BLaER1 treated with 17β-estradiol and CSF1 and Interleukin-3, amounts not matched to agents 10 nM and 100 nM (cell line): ENCODE measurements around the gene SPI1.

Experiments
- H3K27ac ChIP-seq, 11 experiments: shearing (Covaris generic); formaldehyde crosslinking; 2 replicates each; pipeline ENCODE4 v1.8.1; 2022
- H3K27me3 ChIP-seq, 11 experiments: shearing (Covaris generic); formaldehyde crosslinking; 2 replicates each; pipeline ENCODE4 v1.8.1; 2022
- H3K36me3 ChIP-seq, 11 experiments: shearing (Covaris generic); formaldehyde crosslinking; 2 replicates each; pipeline ENCODE4 v1.8.1; 2022
- H3K4me1 ChIP-seq, 10 experiments: shearing (Covaris generic); formaldehyde crosslinking; 2 replicates each; pipeline ENCODE4 v1.8.1; 2022
- H3K4me2 ChIP-seq, 11 experiments: shearing (Covaris generic); formaldehyde crosslinking; 2 replicates each; pipeline ENCODE4 v1.8.1; 2022
- H3K4me3 ChIP-seq, 10 experiments: shearing (Covaris generic); formaldehyde crosslinking; 2 replicates each; pipeline ENCODE4 v1.8.1; 2022
- H3K9ac ChIP-seq, 11 experiments: shearing (Covaris generic); formaldehyde crosslinking; 2 replicates each; pipeline ENCODE4 v1.8.1; 2022
- H3K9me3 ChIP-seq, 11 experiments: shearing (Covaris generic); formaldehyde crosslinking; replicated peaks in 1 of 11; 2 replicates each; pipeline ENCODE4 v1.8.1; 2022
- H4K20me1 ChIP-seq, 11 experiments: shearing (Covaris generic); formaldehyde crosslinking; 2 replicates each; pipeline ENCODE4 v1.8.1; 2022
- Cebpa-rat ChIP-seq, 11 experiments: shearing (Covaris generic); IDR thresholded peaks; 2 replicates each; pipeline ENCODE4 v1.8.1; 2022

Gene SPI1

DNA sequence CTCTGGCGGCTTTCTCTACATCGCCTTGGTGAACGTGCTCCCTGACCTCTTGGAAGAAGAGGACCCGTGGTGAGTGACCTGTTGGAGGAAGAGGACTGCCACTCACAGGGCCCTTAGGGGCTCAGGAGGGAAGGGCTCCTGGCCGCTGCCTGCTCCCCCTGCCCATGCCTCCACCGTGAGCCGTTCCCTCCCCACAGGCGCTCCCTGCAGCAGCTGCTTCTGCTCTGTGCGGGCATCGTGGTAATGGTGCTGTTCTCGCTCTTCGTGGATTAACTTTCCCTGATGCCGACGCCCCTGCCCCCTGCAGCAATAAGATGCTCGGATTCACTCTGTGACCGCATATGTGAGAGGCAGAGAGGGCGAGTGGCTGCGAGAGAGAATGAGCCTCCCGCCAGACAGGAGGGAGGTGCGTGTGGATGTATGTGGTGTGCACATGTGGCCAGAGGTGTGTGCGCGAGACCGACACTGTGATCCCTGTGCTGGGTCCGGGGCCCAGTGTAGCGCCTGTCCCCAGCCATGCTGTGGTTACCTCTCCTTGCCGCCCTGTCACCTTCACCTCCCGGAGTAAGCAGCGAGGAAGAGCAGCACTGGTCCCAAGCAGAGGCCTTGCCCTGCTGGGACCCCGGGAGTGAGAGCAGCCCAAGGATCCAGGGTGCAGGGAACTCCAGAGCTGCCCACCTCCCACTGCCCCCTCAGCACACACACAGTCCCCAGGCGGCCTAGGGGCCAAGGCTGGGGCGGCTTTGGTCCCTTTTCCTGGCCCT is 36.9 kb upstream of the SPI1 start:
- TF ChIP-seq Cebpa-rat (IDR thresholded peaks at IDR 0.05), result no peak
- peak overlapping the region; percentile 67 to 98 (median 79); a peak in 20 of 22 replicates for H3K4me2 ChIP-seq
- H3K9me3 ChIP-seq, result no peaks in the 10 kb centered on the region
- H3K4me1 ChIP-seq, result peaks cover 38 to 70% (median 46%) of the 10 kb centered on the region in 10 experiments
- H3K4me3 ChIP-seq, result no peak overlapping the region
- peak overlapping the region in 5 of 11 experiments; percentile 6 to 47 (median 38); a peak in 5 of 22 replicates for H3K27ac ChIP-seq
- no peaks in the 10 kb centered on the region for H3K27me3 ChIP-seq
- H4K20me1 ChIP-seq, result peaks cover 11 to 98% (median 56%) of the 10 kb centered on the region in 11 experiments; a peak in 21 of 22 replicates
- peak overlapping the region; percentile 30 to 70 (median 48); a peak in 16 of 22 replicates for H3K9ac ChIP-seq
- H3K36me3 ChIP-seq, result peaks cover 61 to 99% (median 93%) of the 10 kb centered on the region in 11 experiments

DNA sequence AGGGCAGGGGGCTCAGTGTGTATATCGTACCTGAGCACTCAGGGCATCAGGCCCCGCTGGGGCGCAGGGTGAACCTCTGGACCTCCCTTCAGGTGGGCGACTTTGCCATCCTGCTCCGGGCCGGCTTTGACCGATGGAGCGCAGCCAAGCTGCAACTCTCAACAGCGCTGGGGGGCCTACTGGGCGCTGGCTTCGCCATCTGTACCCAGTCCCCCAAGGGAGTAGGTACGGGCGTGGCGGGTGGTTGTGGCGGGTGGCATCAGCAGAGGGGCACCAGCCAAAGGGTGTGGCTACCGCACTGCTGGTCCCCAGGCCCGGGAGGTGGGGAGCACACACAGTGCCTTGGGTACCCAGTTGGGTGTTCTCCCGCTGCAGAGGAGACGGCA is 36.3 kb upstream of the SPI1 start:
- H3K4me3 ChIP-seq, result no peak overlapping the region

DNA sequence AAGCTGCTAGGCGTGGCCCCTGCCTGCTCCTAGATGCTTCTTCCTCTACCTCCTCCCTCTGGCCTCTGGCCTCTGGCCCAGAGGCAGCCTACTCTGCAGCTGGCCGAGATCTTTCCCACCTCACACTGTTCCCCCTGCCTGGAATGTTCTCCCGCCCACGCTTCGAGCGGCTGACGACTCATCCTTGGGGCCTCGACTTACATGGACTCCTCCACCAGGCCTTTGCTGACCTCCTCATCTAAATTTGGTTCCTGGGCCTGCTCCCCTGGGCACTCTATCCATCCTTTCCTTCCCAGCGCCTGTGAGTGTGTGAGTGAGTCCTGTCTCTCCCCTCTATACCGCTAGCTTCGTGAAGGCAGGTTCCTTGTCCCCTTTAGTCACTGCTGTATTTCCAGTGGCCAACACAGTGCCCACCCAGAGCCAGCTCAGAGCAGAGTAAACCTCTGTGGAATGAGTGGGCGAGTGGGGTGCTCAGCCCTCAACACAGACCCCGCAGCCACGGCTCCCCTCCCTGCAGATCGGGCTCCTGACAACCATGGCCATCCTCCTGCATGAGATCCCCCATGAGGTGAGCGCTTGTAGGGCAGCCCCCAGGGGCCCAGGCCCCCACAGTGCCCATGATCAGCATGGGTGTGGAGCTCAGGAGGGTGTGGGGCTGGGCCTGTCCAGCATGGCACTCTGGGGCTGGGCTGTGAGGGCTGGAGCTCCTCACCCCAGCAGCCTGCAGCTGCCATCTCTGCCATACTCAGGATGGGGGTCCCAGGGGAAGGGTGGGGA is 35.7 kb upstream of the SPI1 start:
- H3K27me3 ChIP-seq, result no peaks in the 10 kb centered on the region
- H3K36me3 ChIP-seq, result peaks cover 50 to 91% (median 81%) of the 10 kb centered on the region in 11 experiments
- peaks cover 50 to 82% (median 58%) of the 10 kb centered on the region in 10 experiments for H3K4me1 ChIP-seq
- peak overlapping the region in 4 of 11 experiments; percentile 5 to 47 (median 43); a peak in 3 of 22 replicates for H3K27ac ChIP-seq
- H4K20me1 ChIP-seq, result peaks cover 11 to 97% (median 60%) of the 10 kb centered on the region in 11 experiments; a peak in 21 of 22 replicates
- H3K9ac ChIP-seq, result peak overlapping the region; percentile 30 to 70 (median 48); a peak in 21 of 22 replicates
- H3K4me2 ChIP-seq, result peak overlapping the region; percentile 67 to 98 (median 79)
- no peak for TF ChIP-seq Cebpa-rat (IDR thresholded peaks at IDR 0.05)
- peak overlapping the region in 1 of 10 experiments; percentile 29; a peak in 3 of 20 replicates for H3K4me3 ChIP-seq
- H3K9me3 ChIP-seq, result no peaks in the 10 kb centered on the region

More for the DNA sequence above, 36.3 kb upstream of the SPI1 start:
- H3K36me3 ChIP-seq, result peaks cover 55 to 96% (median 87%) of the 10 kb centered on the region in 11 experiments
- H3K4me1 ChIP-seq, result peaks cover 44 to 76% (median 52%) of the 10 kb centered on the region in 10 experiments
- peaks cover 11 to 98% (median 59%) of the 10 kb centered on the region in 11 experiments; a peak in 21 of 22 replicates for H4K20me1 ChIP-seq
- H3K9me3 ChIP-seq, result no peaks in the 10 kb centered on the region
- H3K27ac ChIP-seq, result peak overlapping the region in 6 of 11 experiments; percentile 5 to 47 (median 40); a peak in 6 of 22 replicates
- no peak for TF ChIP-seq Cebpa-rat (IDR thresholded peaks at IDR 0.05)
- peak overlapping the region; percentile 67 to 98 (median 79); a peak in 21 of 22 replicates for H3K4me2 ChIP-seq
- peak overlapping the region; percentile 30 to 70 (median 48); a peak in 17 of 22 replicates for H3K9ac ChIP-seq
- no peaks in the 10 kb centered on the region for H3K27me3 ChIP-seq

DNA sequence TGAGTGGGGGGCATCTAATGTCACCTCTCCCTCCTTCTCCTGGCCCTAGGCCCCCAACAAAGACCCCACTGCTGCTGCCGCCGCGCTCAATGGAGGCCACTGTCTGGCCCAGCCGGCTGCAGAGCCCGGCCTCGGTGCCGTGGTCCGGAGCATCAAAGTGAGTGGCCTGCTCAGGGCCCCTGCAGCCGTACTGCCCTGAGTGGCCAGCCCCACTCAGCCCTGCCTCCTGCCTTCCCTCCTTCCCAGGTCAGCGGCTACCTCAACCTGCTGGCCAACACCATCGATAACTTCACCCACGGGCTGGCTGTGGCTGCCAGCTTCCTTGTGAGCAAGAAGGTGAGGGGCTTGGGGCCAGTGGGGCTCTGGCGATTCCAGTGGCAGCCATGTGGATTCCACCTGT is 35.0 kb upstream of the SPI1 start:
- H3K36me3 ChIP-seq, result peaks cover 42 to 84% (median 74%) of the 10 kb centered on the region in 11 experiments
- H3K9ac ChIP-seq, result peak overlapping the region in 10 of 11 experiments; percentile 15 to 70 (median 50); a peak in 13 of 22 replicates
- TF ChIP-seq Cebpa-rat (IDR thresholded peaks at IDR 0.05), result no peak
- no peaks in the 10 kb centered on the region for H3K9me3 ChIP-seq
- H3K4me1 ChIP-seq, result peaks cover 52 to 84% (median 62%) of the 10 kb centered on the region in 10 experiments
- peaks cover 11 to 90% (median 52%) of the 10 kb centered on the region in 11 experiments; a peak in 21 of 22 replicates for H4K20me1 ChIP-seq
- peak overlapping the region in 1 of 11 experiments; percentile 44; a peak in 1 of 22 replicates for H3K27ac ChIP-seq
- H3K4me2 ChIP-seq, result peak overlapping the region; percentile 67 to 98 (median 79); a peak in 19 of 22 replicates
- peak overlapping the region in 1 of 10 experiments; percentile 29; a peak in 2 of 20 replicates for H3K4me3 ChIP-seq
- no peaks in the 10 kb centered on the region for H3K27me3 ChIP-seq

DNA sequence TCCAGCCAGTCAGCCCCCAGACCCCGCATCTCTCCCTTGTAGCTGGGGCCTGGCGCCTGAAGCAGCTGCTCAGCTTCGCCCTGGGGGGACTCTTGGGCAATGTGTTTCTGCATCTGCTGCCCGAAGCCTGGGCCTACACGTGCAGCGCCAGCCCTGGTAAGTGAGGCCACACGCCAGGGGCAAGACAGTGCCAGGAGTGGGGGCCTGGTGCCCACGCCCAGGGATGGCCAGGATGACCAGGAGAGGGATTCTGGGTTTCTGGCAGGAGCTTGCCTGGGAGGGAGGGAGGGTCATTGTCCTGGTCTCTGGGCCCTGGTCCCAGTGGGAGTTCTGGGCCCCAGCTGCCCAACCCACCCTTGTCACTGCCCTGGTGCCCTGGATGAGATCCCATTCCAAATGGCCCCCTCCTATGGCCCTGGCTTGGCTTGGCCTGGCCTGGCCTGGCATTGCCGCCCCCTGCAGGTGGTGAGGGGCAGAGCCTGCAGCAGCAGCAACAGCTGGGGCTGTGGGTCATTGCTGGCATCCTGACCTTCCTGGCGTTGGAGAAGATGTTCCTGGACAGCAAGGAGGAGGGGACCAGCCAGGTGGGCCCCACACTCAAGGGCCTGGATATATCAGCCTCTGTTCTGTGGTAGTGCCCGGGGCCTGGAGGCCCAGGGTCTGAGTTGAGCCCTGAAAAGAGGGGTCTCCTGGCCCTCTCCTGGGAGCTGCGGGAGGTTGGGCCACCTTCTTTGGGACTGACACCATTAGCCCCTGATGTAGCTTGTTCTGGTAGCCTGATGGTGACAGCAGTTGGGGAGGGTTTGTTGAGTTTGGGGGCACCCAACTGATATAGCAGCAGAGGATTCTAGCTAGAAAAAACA is 33.8 kb upstream of the SPI1 start:
- H3K4me2 ChIP-seq, result peak overlapping the region in 9 of 11 experiments; percentile 7 to 99 (median 41); a peak in 12 of 22 replicates
- no peaks in the 10 kb centered on the region for H3K27me3 ChIP-seq
- H3K4me1 ChIP-seq, result peaks cover 59 to 80% (median 70%) of the 10 kb centered on the region in 10 experiments
- H3K36me3 ChIP-seq, result peaks cover 30 to 71% (median 61%) of the 10 kb centered on the region in 11 experiments
- no peak for TF ChIP-seq Cebpa-rat (IDR thresholded peaks at IDR 0.05)
- H3K9ac ChIP-seq, result peak overlapping the region in 7 of 11 experiments; percentile 19 to 90 (median 47); a peak in 7 of 22 replicates
- peak overlapping the region in 4 of 11 experiments; percentile 26 to 56 (median 38); a peak in 4 of 22 replicates for H3K27ac ChIP-seq
- H3K4me3 ChIP-seq, result peak overlapping the region in 2 of 10 experiments; percentile 80 to 91; a peak in 2 of 20 replicates
- no peaks in the 10 kb centered on the region for H3K9me3 ChIP-seq
- peaks cover 11 to 77% (median 44%) of the 10 kb centered on the region in 11 experiments; a peak in 21 of 22 replicates for H4K20me1 ChIP-seq

DNA sequence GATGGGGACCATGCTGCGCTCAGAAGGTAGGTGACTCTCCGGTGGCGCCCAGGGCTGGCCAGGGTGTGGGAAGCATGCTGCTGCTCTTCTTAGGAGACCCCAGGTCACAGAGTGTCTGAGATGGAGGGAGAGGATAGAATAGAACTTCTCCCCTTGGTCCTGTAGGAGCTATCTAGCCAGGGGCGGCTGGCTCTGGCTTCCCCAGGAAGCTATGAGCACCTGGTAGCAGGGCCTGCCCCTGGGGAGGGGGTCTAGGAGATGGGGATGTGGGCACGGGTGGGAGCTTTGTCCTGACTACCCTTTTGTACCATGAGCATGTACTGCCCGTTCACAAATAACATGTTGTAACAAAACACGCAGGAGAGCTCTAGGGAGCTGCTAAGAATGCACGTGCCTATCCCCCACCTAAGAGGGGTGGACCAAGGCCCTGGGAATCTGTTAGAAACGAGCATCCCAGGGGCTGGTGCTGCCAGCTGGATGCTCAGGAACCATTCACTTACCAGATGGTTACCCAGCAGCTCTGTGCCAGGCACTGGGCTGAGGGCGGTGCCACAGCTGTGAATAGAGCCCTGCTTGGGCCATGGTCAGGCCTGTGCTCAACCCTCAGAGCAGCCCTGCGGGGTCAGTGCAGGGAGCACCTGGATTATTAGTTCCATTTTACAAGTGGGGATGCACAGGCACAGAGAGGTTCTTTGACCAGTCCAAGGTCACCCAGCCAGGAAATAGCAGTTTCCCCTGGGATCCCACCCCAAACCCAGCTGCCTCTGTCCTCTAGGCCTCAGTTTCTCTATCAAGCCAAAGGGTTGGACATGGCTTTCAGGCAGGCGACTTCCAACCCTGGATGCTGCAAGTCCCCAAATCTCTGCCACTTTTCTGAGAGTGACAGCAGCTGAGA is 32.3 kb upstream of the SPI1 start:
- H3K4me1 ChIP-seq, result peaks cover 66 to 90% (median 75%) of the 10 kb centered on the region in 10 experiments
- H3K36me3 ChIP-seq, result peaks cover 15 to 56% (median 46%) of the 10 kb centered on the region in 11 experiments
- peak overlapping the region in 10 of 11 experiments; percentile 86 to 98 (median 94); a peak in 19 of 22 replicates for H3K27ac ChIP-seq
- peak overlapping the region; percentile 85 to 94 (median 90) for H3K9ac ChIP-seq
- H3K4me2 ChIP-seq, result peak overlapping the region; percentile 86 to 100 (median 98)
- peak overlapping the region in 9 of 10 experiments; percentile 43 to 91 (median 79); a peak in 17 of 20 replicates for H3K4me3 ChIP-seq
- TF ChIP-seq Cebpa-rat (IDR thresholded peaks at IDR 0.05), result no peak
- no peaks in the 10 kb centered on the region for H3K27me3 ChIP-seq
- H4K20me1 ChIP-seq, result peaks cover 11 to 62% (median 36%) of the 10 kb centered on the region in 11 experiments; a peak in 21 of 22 replicates
- no peaks in the 10 kb centered on the region for H3K9me3 ChIP-seq
